ENCODE results near the gene SESN1. TPM values are rescaled to one million over a fixed set of nuclear protein-coding genes. Genes with fewer than 3 reads are reported as not detected.

Gene SESN1
- total RNA-seq, 1 experiment from 2014 or later = 30.2 TPM

GRCh38 chr6:108940741-108941140 is 153.9 kb downstream of the SESN1 start:
- Mint-ChIP-seq H3K9me3 (peaks cover 12% of the 10 kb centered on the region), H3K4me1 (peaks cover 33% of the 10 kb centered on the region), H3K4me3 (no peak overlapping the region), H3K27me3 (ENCODE audit: low read depth) (no peaks in the 10 kb centered on the region; the same call in 1 of the 2 replicates), H3K27ac (no peak overlapping the region), H3K36me3 (peaks cover 10% of the 10 kb centered on the region; the same call in 1 of the 2 replicates)
- DNase-seq (ENCODE audit: low spot score) (no peak), ATAC-seq (no peak)
- CTCF ChIA-PET = interaction anchor here (0.7 kb wide), 1 partner anchor 404 kb away, joined by 3 read pairs; no protein-coding TSS in a partner anchor
- TF ChIP-seq CREM (CRISPR knock-in tag; IDR thresholded peaks at IDR 0.05) (no peak), FOXJ3 (CRISPR knock-in tag; IDR thresholded peaks at IDR 0.05; ENCODE audit: borderline replicate concordance) (no peak), AR (CRISPR knock-in tag; IDR thresholded peaks at IDR 0.05) (no peak), ELF4 (CRISPR knock-in tag; IDR thresholded peaks at IDR 0.05; ENCODE audit: low read depth) (no peak), ZSCAN18 (CRISPR knock-in tag; IDR thresholded peaks at IDR 0.05) (no peak), KAT7 (CRISPR knock-in tag; IDR thresholded peaks at IDR 0.05; ENCODE audit: borderline replicate concordance) (no peak), ZNF263 (CRISPR knock-in tag; IDR thresholded peaks at IDR 0.05; ENCODE audit: low read depth) (no peak), PRRX2 (CRISPR knock-in tag; IDR thresholded peaks at IDR 0.05) (no peak), IRF1 (CRISPR knock-in tag; IDR thresholded peaks at IDR 0.05) (no peak), TEAD1 (CRISPR knock-in tag; IDR thresholded peaks at IDR 0.05) (no peak), ZNF121 (CRISPR knock-in tag; IDR thresholded peaks at IDR 0.05) (no peak), ARID4B (CRISPR knock-in tag; IDR thresholded peaks at IDR 0.05; ENCODE audit: borderline replicate concordance) (no peak), ZNF423 (CRISPR knock-in tag; IDR thresholded peaks at IDR 0.05) (no peak), ATF1 (CRISPR knock-in tag; IDR thresholded peaks at IDR 0.05) (no peak), NR2C2 (CRISPR knock-in tag; IDR thresholded peaks at IDR 0.05) (no peak)
- TF ChIP-seq, protein P1, sequence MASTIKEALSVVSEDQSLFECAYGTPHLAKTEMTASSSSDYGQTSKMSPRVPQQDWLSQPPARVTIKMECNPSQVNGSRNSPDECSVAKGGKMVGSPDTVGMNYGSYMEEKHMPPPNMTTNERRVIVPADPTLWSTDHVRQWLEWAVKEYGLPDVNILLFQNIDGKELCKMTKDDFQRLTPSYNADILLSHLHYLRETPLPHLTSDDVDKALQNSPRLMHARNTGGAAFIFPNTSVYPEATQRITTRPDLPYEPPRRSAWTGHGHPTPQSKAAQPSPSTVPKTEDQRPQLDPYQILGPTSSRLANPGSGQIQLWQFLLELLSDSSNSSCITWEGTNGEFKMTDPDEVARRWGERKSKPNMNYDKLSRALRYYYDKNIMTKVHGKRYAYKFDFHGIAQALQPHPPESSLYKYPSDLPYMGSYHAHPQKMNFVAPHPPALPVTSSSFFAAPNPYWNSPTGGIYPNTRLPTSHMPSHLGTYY (CRISPR knock-in tag; IDR thresholded peaks at IDR 0.05) = no peak
- TF ChIP-seq, protein P2, sequence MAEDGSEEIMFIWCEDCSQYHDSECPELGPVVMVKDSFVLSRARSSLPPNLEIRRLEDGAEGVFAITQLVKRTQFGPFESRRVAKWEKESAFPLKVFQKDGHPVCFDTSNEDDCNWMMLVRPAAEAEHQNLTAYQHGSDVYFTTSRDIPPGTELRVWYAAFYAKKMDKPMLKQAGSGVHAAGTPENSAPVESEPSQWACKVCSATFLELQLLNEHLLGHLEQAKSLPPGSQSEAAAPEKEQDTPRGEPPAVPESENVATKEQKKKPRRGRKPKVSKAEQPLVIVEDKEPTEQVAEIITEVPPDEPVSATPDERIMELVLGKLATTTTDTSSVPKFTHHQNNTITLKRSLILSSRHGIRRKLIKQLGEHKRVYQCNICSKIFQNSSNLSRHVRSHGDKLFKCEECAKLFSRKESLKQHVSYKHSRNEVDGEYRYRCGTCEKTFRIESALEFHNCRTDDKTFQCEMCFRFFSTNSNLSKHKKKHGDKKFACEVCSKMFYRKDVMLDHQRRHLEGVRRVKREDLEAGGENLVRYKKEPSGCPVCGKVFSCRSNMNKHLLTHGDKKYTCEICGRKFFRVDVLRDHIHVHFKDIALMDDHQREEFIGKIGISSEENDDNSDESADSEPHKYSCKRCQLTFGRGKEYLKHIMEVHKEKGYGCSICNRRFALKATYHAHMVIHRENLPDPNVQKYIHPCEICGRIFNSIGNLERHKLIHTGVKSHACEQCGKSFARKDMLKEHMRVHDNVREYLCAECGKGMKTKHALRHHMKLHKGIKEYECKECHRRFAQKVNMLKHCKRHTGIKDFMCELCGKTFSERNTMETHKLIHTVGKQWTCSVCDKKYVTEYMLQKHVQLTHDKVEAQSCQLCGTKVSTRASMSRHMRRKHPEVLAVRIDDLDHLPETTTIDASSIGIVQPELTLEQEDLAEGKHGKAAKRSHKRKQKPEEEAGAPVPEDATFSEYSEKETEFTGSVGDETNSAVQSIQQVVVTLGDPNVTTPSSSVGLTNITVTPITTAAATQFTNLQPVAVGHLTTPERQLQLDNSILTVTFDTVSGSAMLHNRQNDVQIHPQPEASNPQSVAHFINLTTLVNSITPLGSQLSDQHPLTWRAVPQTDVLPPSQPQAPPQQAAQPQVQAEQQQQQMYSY (CRISPR knock-in tag; IDR thresholded peaks at IDR 0.05) = no peak
- POLR2A ChIA-PET = no interaction called here
